Stomach (tissue), 4 donors: ENCODE data around the gene EEF1AKMT1.

Experiments used
- POLR2A ChIP-seq, 4 donors: fragments of 450-650 bp; IDR thresholded peaks; one replicate each; pipeline ENCODE4 v1.6.1; 2016; ENCODE audit warnings: antibody characterized with exemption in 4 of 4, control low read depth in 2 of 4, mild to moderate bottlenecking in 1 of 4, moderate library complexity in 1 of 4
- TF ChIP-seq, protein P1 (sequence below), 7 experiments: fragments of 450-650 bp in 4 of 7; fragments of 200-600 bp in 3 of 7; sonication (generic) in 3 of 7; IDR thresholded peaks; one replicate each; pipeline ENCODE4 v1.5.1; 2016 to 2019; ENCODE audit warnings: antibody characterized with exemption in 7 of 7, control low read depth in 2 of 7, mild to moderate bottlenecking in 1 of 7

DNA sequence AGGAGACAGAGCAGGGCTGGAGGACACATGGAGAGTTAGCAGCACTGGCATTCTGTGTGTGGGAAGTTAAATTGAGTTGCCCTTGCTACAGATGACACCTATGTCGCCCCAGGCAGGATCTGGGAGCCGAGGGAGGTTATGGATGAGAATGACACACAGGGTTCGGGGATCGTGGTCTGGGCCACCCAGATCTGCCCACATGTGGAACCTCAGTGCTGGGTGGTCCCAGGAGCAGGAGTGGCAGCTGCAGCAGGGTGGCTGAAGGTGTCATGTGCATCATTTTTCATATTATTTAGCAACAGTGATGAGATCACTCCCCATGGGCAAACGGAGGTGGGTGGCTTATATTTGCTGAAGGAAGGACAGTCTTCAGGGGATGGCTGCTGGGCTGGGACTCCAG is 67.1 kb downstream of the EEF1AKMT1 start:
- TF ChIP-seq, protein P1, sequence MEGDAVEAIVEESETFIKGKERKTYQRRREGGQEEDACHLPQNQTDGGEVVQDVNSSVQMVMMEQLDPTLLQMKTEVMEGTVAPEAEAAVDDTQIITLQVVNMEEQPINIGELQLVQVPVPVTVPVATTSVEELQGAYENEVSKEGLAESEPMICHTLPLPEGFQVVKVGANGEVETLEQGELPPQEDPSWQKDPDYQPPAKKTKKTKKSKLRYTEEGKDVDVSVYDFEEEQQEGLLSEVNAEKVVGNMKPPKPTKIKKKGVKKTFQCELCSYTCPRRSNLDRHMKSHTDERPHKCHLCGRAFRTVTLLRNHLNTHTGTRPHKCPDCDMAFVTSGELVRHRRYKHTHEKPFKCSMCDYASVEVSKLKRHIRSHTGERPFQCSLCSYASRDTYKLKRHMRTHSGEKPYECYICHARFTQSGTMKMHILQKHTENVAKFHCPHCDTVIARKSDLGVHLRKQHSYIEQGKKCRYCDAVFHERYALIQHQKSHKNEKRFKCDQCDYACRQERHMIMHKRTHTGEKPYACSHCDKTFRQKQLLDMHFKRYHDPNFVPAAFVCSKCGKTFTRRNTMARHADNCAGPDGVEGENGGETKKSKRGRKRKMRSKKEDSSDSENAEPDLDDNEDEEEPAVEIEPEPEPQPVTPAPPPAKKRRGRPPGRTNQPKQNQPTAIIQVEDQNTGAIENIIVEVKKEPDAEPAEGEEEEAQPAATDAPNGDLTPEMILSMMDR (IDR thresholded peaks at IDR 0.05) = no peak
- no peak for TF ChIP-seq POLR2A (IDR thresholded peaks at IDR 0.05)
